HG02798 (cell line): ENCODE data around the gene PLSCR4.
"Not testable (repeated sequence)": the region's sequence is repeated elsewhere in the genome, so short reads cannot be mapped to it uniquely, and the experiment has no call there.

Source experiments
- ATAC-seq: cut with Tn5 transposase; IDR thresholded peaks from one replicate; pipeline ENCODE4 v1.9.1; 2021; ENCODE audit warnings: mild to moderate bottlenecking; ENCODE audit not compliant: unreplicated experiment, poor library complexity

PLSCR4 gene, protein sequence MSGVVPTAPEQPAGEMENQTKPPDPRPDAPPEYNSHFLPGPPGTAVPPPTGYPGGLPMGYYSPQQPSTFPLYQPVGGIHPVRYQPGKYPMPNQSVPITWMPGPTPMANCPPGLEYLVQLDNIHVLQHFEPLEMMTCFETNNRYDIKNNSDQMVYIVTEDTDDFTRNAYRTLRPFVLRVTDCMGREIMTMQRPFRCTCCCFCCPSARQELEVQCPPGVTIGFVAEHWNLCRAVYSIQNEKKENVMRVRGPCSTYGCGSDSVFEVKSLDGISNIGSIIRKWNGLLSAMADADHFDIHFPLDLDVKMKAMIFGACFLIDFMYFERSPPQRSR

DNA sequence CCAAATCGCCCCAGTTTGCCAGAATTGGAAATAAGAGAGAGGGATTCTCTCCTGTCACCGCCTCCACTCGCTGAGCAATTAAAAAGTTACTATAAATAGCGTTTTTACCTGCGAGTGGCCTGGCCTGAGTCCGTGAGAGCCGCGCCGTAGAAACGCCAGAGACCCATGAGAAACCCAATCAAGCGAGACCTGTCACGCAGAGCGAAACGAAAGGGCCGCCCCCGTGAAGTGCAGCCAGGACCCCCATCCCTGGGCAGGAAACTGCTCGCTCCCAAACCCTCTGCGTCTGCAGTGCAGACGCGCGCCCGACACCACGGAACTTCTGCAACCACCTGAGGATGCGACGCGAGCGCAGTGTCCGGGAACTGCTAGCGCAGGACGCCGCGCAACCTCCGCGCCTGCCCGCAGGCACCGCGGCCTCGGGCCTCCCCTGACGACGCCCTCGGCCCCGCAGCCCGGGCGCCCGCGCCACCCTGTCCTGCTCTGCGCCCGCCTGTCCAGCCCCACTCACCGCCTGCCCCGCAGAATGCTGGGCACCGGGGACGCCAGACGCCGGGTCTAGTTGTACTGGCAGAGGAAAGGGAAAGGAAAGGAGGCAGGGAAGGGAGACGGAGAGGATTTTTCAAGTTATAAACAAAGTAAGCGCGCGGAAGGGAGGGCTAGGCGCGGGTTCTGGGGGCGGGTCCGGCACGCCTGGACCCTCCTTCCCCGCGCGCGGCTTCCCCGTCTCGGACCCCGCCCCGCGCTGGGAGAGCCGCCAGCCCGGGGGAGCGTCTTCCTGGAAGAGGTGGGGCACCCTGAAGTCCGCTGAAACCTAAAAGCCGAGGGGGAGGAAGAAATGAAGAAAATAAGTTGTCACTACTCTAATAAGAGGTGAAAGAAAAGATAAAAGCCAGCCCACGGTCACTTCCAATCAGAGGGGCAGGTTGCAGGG, at the start of gene PLSCR4:
Gene PLSCR4, minus strand, starts transcription at position 657 of the 934 bp plus-strand sequence. CDS start 29,034 bp downstream, outside the sequence.
- ATAC-seq, result peak; percentile 61

DNA sequence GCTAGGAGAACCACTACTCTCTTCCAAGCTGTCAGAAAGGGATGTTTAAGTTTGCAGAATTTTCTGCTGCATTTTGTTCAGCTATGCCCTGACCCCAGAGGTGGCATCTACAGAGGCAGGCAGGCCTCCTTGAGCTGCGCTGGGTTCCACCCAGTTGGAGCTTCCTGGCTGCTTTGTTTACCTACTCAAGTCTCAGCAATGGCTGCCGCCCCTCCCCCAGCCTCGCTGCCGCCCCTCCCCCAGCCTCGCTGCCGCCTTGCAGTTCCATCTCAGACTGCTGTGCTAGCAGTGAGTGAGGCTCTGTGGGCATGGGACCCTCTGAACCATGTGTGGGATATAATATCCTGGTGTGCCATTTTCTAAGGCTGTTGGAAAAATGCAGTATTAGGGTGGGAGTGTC, 42.5 kb upstream of the PLSCR4 start:
- ATAC-seq, result not testable (repeated sequence)

DNA sequence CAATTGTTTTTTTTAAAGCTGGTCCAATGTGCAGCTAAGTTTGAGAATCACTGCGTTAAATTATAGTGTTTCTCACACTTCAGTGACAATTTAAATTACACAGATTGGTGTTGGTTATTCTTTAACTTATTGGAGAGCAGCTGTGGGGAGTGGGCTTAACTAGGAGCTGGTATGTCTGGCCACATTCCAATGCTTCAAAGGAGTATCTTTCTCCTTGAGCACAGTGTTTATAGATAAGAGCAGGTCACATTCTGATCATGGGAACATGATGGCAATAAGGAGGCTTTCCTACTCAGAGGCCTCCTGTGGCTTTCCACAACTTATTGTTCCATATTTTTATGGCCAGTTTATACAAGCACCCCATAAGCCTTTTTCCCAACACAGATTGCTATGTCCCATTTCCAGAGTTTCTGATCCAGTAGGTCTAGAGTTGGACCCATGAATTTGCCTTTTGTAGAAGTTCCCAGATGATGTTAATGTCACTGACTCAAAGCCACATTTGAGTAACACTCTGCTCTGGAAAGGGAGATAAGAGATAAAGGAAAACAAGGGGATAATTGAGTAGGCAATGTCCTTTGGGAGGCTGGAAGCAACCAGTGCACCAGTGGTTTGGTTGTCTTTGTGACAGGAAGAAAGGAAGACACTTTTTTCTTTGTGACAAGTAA, 33.0 kb upstream of the PLSCR4 start:
- no peak for ATAC-seq

DNA sequence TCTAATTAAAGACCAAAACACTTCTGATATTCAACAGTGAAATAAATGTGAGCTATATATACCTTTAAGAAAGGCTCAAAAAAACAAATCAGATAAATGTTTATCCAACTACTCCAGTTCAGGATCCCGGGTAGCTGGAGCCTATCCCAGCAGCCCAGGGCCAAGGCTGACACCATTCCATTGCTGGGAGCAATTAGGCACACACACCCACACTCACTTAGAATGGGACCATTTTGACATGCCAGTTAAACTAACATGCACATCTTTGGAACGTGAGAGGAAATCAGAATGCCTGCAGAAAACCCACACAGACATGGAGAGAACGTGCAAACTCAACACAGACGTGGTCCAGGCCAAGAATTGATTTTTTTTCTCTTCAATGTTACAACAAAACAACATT, 30.0 kb upstream of the PLSCR4 start:
- ATAC-seq, result no peak

DNA sequence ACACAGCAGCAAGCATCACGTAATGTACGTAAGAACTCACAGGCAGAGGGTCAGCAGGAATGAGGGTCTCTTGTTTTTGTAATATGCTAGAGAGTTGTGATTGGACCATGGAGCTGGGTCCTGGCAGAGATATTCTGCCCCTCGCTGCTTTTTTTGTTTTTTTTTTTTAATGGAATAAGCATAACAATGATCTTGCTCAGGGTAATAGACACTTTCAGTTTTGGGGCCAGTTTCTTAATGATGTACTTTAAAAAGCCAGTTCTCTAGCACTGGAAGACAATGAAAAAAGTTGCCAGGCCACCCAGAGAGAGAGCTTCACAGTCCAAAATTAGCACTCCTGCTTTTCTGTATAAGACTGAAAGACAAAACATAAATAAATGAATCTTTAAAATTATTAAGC, 29.0 kb upstream of the PLSCR4 start:
- ATAC-seq, result no peak

DNA sequence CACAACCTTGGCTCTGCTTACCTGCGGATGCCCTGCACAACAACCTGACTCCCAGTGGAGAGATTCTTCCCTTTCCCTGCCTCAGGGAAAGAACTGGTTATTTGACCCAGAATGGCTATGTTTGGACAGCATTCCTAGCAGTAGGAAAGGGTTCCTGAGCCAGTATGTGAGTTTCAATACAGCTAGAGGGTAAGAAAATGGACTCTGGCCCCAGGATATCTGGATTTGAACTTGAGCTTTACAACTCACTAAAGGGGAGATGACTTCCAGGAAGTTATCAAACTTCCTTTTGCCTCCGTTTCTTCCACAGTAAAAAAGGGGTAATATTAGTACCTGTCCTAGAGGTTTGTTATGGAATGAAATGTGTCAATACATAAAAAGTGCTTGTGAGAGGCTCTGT, 28.1 kb upstream of the PLSCR4 start:
- no peak for ATAC-seq

DNA sequence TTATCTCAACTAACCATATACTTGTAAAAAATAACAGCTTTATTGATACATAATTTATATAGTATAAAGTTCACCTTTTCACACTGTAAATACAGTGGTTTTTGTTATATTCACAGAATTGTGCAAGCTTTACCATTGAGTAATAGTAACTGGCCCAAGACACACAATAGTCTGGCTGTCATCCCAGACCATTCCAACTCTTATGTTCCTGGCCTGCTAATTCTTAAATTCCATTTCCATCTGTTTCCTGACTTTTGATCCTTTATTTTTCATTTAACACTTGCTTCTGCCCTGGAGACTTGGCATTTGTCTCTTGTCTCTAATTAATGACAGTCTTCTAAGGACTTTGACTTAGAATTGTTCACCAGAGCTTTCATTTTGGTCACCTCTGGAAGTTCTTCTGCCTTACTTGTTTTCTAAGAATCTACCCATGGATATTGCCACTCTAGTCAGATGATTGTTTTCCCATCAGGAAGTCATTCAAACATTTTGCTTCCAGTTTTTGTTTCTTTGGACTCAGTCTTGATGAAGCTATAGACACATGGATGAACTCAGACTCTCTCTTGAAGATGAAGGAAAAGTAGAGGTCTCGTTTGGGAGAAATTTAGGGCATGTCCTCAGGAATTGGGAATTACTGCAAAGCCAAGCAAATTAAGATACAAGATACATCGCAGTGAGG, 27.2 kb upstream of the PLSCR4 start:
- no peak for ATAC-seq

DNA sequence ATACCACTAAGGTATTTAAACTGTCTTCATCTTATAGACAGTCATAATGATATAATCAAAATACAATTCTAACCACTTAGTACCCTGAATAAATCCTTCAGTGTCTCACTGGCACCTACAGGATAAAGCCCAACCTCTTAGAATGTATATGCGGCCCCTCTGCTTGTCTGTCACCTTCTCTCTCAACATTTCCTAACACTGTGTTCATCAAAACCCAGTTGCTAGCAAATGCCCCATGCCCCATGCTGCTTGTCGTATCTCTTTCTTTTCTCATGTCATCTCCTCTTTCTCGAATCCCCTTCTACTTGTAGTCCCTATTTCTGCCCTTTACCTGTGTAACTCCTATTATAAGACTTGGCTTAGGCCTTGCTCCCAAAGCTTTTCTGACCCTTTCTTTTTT, 24.6 kb upstream of the PLSCR4 start:
- ATAC-seq, result no peak

DNA sequence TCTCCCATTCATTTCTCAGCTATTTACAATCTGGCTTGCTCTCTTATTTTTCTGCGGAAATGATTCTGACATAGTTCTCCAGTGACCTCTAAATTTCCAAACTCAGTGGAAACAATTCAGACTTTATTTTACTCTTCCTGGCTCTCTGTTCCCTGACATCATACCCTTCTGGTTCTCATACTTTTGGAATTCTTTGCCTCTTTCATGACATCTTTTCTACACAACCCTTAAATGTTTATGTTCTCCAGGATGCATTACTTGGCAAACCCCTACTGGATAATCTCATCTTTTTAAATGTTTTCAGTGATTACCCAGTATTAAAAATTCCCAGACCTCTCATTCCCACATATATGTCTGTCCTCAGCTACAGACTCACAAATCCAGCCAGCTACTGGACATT, 23.9 kb upstream of the PLSCR4 start:
- no peak for ATAC-seq

DNA sequence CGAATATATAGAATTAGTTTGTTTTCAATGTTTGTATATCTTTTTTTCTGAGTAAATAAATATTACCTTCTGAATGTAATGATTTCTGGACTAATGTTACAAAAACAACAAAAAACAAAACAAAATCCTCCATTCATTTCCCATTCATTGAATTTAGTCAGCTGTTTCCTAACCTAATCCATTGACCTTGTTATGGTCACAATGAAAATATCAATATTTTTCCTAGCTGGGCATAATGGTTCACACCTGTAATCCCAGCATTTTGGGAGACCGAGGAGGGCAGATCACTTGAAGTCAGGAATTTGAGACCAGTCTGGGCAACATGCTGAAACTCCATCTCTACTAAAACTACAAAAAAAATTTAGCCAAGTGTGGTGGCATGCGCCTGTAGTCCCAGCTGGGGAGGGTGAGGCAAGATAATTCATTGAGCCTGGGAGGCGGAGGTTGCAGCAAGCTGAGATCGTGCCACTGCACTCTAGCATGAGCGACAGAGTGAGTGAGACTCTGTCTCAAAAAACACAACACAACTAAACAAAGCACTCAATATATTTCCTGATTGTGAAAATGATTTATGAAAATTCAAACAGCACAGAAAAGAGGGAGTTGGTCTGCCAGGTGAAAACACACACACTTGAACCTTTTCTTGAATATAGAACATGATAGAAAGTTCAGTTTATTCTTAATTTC, 23.0 kb upstream of the PLSCR4 start:
- no peak for ATAC-seq

DNA sequence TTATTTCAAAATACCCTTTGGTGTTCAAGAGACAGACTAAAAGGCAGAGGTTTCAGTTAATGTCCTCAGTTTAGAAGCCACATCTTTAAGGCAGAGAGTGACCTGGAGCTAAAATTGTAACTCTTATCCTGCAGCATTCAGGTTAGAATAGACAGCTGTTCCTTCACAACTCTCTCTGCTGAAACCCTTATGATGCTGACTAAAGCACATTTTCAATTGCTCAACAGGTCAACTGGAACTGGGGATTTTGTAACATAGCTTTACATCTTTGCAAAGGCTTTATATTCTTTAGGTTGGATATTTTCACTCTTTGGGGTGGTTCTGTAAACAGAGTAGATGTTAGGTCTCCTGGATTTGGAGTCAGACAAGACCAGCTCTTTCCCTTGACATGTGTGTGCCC, 20.3 kb upstream of the PLSCR4 start:
- ATAC-seq, result no peak

DNA sequence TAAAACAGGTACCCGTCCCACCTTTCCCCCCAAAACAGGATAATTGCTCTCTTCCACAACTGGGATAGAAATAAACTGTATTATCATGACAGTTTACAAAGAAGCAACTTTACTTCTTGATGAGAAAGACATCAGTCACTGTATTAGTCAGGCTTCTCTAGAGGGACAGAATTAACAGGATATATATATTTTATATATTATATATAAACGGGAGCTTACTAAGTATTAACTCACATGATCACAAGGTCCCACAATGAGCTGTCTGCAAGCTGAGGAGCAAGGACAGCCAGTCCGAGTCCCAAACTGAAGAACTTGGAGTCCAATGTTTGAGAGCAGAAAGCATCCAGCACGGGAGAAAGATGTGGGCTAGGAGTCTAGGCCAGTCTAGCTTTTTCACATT, 18.4 kb upstream of the PLSCR4 start:
- ATAC-seq, result no peak

DNA sequence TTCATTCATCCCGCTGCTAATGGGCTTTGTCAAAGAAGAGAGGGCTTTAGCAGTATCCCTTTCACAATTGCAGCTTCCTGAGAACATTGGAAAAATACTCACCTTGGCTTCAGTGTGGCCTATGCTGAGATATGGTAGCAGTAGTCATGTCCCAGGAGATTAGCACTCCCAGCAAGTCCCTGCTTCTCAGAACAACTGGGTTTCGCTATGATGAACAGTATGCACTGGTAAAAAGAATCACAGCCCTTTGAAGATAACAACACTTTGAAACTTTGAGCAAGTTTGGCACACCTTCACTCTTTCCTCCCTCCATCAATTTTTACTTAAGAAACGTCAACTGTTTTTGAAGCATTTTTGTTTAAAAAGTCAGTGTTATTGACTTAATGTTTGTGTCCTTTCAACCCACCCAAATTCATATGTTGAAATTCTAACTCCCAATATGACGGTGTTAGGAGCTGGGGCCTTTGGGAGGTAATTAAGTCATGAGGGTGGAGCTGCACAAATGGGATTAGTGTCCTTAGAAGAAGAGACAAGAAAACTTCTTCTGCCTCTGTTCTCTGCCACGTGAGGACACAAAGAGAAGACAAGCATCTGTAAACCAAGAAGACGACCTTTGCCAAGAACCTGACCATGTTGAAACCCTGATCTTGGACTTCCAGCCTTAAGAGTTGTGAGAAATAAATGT, 17.8 kb upstream of the PLSCR4 start:
- ATAC-seq, result no peak

DNA sequence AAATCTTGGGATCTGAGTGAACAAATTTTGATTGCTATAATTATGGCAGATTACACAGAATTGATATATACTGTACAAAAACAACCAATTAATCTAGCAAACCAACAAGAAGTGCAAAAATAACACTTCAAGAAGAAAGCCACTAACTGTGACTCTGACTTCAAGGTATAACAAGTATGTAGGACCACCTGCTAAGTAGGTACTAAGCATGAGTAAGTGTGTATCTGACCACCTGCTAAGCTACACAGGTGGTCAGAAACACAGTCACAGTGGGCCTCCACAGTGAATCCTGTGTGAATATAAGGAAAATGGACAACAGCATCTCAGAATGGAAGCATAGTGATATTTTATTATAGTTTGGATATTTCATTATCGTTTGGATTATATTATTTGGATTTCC, 14.8 kb upstream of the PLSCR4 start:
- no peak for ATAC-seq

DNA sequence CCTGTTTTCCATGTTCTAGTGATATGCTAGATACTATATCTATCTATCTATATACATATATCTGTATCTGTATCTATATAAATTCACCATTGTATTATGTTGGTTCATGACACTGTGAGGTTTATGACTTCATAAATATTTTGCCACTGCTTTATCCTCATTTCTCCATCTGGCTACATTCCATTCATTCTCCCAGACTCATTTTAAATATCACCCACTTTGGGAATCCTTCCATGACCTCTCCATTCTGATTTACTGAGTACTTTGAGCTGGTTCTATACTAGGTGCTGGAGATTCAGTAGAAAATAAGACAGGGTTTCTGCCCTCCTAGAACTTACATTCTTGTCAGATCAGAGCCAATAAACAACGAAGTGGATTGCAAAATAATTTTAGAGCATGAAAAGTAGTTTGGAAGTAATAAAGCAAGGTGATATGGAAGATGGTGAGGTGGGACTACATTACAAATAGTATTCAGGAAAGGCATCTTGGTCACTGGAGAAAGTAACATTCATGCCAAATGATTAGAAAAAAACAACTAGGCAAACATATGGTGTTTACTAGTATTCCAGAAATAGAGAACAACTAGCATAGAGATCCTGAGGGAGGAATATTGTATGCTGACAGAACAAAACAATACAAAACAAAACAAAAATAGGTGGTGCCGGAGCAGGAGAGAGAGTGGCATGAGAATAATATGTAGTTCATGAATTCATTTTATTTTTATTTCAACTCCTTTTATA, 11.6 kb upstream of the PLSCR4 start:
- ATAC-seq, result no peak

DNA sequence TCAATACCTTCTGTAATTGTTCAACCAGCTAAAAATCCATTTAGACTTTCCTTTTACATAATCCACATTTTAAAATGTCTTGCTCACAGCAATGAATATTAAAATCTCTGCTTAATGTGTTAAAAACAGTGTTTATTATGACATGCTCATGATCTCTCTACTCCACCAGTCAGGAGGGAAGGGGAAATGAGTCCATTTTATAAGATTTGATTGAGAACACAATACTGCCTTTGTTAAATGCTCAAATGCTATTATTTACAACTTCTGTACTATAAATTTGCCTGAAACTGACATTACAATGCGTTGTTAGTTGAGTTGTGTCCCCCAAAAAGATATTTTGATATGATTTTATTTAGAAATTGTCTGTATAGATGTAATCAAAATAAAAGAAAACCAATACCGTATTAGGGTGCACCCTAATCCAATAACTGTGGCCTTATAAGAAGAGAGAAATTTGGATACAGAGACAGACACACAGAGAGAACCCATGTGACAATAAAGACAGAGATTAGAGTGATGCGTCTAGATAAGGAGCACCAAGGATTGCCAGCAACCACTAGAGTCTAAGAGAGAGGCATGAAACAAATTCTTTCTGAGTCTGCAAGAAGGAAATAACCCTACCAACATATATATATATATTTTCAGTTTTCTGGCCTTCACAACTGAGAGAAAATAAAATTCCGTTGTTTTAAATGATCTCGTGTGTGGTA, 9.1 kb upstream of the PLSCR4 start:
- no peak for ATAC-seq

DNA sequence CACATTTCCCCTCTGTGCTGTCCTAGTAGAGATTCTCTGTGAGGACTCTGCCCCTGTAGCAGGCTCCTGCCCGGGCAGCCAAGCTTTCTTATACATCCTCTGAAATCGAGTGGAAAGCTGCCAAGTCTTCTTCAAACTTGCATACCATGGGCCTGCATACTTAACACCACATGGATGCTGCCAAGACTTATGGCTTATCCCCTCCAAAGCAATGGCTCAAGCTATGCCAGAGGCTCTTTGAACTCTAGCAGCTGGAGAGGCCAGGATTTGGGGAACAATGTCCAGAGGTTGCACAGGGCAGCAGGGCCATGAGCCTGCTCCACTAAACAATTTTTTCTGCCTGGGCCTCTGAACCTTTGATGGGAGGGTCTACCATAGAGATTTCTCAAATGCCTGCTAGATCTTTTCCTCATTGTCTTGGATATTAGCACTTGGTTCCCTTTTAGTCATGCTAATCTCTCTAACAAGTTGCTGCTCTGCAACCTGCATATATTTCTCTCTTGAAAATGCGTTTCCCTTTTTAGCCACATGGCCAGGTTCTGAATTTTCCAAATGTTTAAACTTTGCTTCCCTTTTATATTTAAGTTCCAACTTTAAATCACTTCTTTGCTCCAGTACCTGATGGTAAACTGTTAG, 6.1 kb upstream of the PLSCR4 start:
- no peak for ATAC-seq

DNA sequence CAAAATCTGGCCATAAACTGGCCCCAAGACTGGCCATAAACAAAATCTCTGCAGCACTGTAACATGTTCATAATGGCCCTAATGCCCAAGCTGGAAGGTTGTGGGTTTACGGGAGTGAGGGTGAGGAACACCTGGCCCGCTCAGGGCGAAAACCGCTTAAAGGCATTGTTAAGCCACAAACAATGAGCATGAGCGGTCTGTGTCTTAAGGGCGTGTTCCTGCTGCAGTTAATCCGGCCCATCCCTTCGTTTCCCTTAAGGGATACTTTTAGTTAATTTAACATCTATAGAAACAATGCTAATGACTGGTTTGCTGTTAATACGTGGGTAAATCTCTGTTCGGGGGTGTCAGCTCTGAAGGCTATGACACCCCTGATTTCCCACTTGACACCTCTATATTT, 1.5 kb upstream of the PLSCR4 start:
- ATAC-seq, result not testable (repeated sequence)
